ENCODE measurements around the gene TNNI3K.

Gene TNNI3K

DNA sequence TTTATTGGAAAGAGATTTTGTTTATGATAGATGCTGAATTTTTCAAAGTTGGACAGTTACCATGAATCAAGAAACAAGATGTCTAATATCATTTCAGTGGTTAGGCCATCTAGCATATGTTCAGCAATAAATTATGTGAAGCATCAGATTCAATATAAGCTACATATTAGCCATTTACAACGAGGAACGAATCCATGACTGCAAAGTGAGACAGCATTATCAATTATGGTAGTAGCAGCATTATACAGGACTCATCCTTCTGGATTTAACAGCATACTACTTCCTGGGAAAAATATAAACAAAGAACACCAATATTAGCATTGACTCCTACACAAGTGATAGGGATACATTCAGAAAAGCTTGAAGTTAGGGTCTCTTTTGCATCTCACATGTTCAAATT lies 218.1 kb downstream of the TNNI3K start:
- no peak overlapping the region for H3K27ac Mint-ChIP-seq
- DNase-seq (ENCODE audit: low spot score) = no peak
- H3K4me1 Mint-ChIP-seq (ENCODE audit: low read depth) = no peaks in the 10 kb centered on the region
- no peaks in the 10 kb centered on the region for H3K27me3 Mint-ChIP-seq (ENCODE audit: low read depth)
- H3K4me3 Mint-ChIP-seq = no peak overlapping the region
- H3K9me3 Mint-ChIP-seq = no peaks in the 10 kb centered on the region
- no peaks in the 10 kb centered on the region for H3K36me3 Mint-ChIP-seq (ENCODE audit: low read depth)

DNA sequence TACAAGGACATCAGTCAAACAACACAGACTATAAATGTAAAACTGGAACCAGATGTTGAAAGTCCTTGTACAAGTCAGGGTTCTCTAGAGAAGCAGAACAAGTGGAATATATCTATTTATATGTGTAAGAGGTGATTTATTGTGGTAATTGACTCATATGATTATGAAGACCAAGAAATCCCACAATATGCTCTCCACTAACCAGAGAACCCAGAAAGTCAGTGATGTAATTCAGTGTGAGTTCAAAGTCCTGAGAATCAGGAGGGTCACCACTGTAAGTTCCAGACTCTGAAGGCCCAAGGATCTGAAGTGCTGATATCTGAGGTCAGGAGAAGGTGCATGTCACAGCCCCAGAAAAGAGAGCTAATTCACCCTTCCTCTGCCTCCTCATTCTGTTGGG lies 220.2 kb downstream of the TNNI3K start:
- Mint-ChIP-seq H3K27me3 (ENCODE audit: low read depth) (no peaks in the 10 kb centered on the region), H3K9me3 (no peaks in the 10 kb centered on the region), H3K36me3 (ENCODE audit: low read depth) (no peaks in the 10 kb centered on the region)

DNA sequence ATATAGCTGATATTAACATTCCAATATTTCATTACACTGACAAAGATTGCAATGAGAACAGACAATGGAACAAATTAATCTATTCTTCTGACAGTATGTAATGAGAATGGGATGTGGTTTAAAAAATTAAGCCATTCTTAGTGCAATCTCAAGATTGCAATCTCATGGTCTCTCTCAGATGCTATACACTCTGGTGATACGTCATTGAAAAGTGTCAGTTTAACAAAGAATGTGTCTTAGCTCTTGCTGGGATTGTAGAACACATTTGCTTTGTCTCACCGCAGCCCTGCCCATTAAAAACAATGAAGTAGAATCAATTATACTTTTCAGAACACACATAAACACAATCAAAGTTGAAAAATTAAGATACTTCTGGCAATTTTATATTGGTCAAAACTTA lies 222.1 kb downstream of the TNNI3K start:
- no peak overlapping the region for H3K27ac Mint-ChIP-seq
- no peak for DNase-seq (ENCODE audit: low spot score)
- H3K4me1 Mint-ChIP-seq (ENCODE audit: low read depth) = no peaks in the 10 kb centered on the region
- H3K27me3 Mint-ChIP-seq (ENCODE audit: low read depth) = no peaks in the 10 kb centered on the region
- no peak overlapping the region for H3K4me3 Mint-ChIP-seq
- no peaks in the 10 kb centered on the region for H3K9me3 Mint-ChIP-seq
- no peaks in the 10 kb centered on the region for H3K36me3 Mint-ChIP-seq (ENCODE audit: low read depth)

More for the DNA sequence above, 220.2 kb downstream of the TNNI3K start:
- no peak for DNase-seq (ENCODE audit: low spot score)
- no peak overlapping the region for H3K27ac Mint-ChIP-seq
- H3K4me1 Mint-ChIP-seq (ENCODE audit: low read depth) = no peaks in the 10 kb centered on the region
- no peak overlapping the region for H3K4me3 Mint-ChIP-seq

DNA sequence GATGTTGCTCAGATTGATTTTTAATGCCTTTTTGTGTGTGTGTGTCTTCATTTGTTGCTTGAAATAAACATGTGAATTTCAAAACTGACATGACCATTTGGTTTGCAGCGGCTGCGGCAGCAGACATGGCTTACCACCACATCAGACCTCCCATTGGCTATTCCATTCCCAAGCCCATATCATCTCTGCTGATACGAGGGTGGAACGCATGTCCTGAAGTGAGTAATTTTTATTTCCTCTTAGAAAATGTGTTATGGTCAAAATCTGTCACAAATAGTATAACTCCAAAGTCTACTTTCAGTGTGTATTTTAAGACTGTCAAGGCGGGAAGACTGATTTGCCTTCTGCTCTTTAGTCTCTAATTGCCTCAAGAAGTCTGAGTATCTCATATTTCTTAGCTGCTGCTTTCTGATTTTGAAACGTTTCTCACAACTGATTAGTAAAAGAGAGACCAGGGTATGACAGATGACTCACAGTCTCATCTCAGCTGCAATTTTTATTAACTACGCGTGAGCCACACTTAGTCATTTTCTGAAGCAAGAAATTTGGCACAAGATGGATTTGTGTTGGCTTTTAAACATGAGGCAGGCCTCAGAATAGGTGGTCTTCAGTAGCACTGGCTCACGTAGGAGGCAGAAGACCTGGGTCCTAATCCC lies 228.3 kb downstream of the TNNI3K start:
- H3K4me3 Mint-ChIP-seq = no peak overlapping the region
- no peaks in the 10 kb centered on the region for H3K36me3 Mint-ChIP-seq (ENCODE audit: low read depth)
- no peaks in the 10 kb centered on the region for H3K4me1 Mint-ChIP-seq (ENCODE audit: low read depth)
- H3K27ac Mint-ChIP-seq = no peak overlapping the region
- no peak for DNase-seq (ENCODE audit: low spot score)
- H3K27me3 Mint-ChIP-seq (ENCODE audit: low read depth) = no peaks in the 10 kb centered on the region
- no peaks in the 10 kb centered on the region for H3K9me3 Mint-ChIP-seq

- no peak for DNase-seq (ENCODE audit: low spot score)
- H3K9me3 Mint-ChIP-seq = no peaks in the 10 kb centered on the region
- no peak overlapping the region for H3K27ac Mint-ChIP-seq
- H3K36me3 Mint-ChIP-seq (ENCODE audit: low read depth) = no peaks in the 10 kb centered on the region
- H3K27me3 Mint-ChIP-seq (ENCODE audit: low read depth) = no peaks in the 10 kb centered on the region
- no peaks in the 10 kb centered on the region for H3K4me1 Mint-ChIP-seq (ENCODE audit: low read depth)
- H3K4me3 Mint-ChIP-seq = no peak overlapping the region
Observed at GRCh38 chr1:74464037-74464436, 228.8 kb downstream of the TNNI3K start.

GRCh38 chr1:74465193-74465681 lies 230.1 kb downstream of the TNNI3K start:
- Mint-ChIP-seq H3K27ac (no peak overlapping the region), H3K27me3 (ENCODE audit: low read depth) (no peaks in the 10 kb centered on the region), H3K4me3 (no peak overlapping the region), H3K4me1 (ENCODE audit: low read depth) (no peaks in the 10 kb centered on the region), H3K9me3 (no peaks in the 10 kb centered on the region), H3K36me3 (ENCODE audit: low read depth) (no peaks in the 10 kb centered on the region)
- no peak for DNase-seq (ENCODE audit: low spot score)

- H3K4me1 Mint-ChIP-seq (ENCODE audit: low read depth) = no peaks in the 10 kb centered on the region
- no peaks in the 10 kb centered on the region for H3K36me3 Mint-ChIP-seq (ENCODE audit: low read depth)
- H3K9me3 Mint-ChIP-seq = no peaks in the 10 kb centered on the region
- DNase-seq (ENCODE audit: low spot score) = no peak
- no peaks in the 10 kb centered on the region for H3K27me3 Mint-ChIP-seq (ENCODE audit: low read depth)
- no peak overlapping the region for H3K27ac Mint-ChIP-seq
- no peak overlapping the region for H3K4me3 Mint-ChIP-seq
Observed at GRCh38 chr1:74467786-74468377, 232.7 kb downstream of the TNNI3K start.

DNA sequence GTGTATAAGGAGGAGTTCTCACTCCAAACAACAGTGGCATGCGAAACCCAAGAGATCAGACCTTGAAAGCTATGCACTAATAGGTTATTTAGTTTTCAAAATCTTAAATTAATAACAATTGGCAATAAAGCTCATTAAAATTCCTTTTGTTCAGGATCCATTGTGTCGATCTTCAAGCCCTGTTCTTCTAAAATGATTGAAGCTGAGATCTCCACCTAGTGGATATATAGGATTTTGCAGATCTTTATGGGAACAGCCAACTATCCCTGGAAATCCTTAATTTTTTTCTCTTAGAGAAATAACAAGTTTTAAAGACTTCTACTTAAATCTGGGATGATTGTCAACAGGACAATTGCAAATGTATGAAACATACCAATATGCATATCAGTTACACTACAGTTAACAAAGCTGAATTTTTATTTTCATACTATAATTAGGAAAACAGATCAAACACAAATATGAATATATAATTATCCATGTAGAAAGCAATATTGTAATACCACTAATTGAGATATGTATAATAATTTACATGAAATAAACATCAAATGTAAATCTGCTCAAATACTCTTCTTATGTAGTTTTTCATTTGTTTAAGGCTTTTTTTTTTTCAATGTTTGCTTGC lies 233.9 kb downstream of the TNNI3K start:
- no peaks in the 10 kb centered on the region for H3K27me3 Mint-ChIP-seq (ENCODE audit: low read depth)
- H3K4me1 Mint-ChIP-seq (ENCODE audit: low read depth) = no peaks in the 10 kb centered on the region
- no peaks in the 10 kb centered on the region for H3K9me3 Mint-ChIP-seq
- DNase-seq (ENCODE audit: low spot score) = no peak
- no peaks in the 10 kb centered on the region for H3K36me3 Mint-ChIP-seq (ENCODE audit: low read depth)
- no peak overlapping the region for H3K27ac Mint-ChIP-seq
- no peak overlapping the region for H3K4me3 Mint-ChIP-seq

GRCh38 chr1:74470251-74470650 lies 235.1 kb downstream of the TNNI3K start:
- H3K27me3 Mint-ChIP-seq (ENCODE audit: low read depth) = no peaks in the 10 kb centered on the region
- no peaks in the 10 kb centered on the region for H3K36me3 Mint-ChIP-seq (ENCODE audit: low read depth)
- no peaks in the 10 kb centered on the region for H3K4me1 Mint-ChIP-seq (ENCODE audit: low read depth)
- H3K9me3 Mint-ChIP-seq = no peaks in the 10 kb centered on the region
- no peak overlapping the region for H3K4me3 Mint-ChIP-seq
- DNase-seq (ENCODE audit: low spot score) = no peak
- H3K27ac Mint-ChIP-seq = no peak overlapping the region

- no peak for DNase-seq (ENCODE audit: low spot score)
- H3K4me3 Mint-ChIP-seq = no peak overlapping the region
- H3K36me3 Mint-ChIP-seq (ENCODE audit: low read depth) = no peaks in the 10 kb centered on the region
- H3K9me3 Mint-ChIP-seq = no peaks in the 10 kb centered on the region
- no peak overlapping the region for H3K27ac Mint-ChIP-seq
- no peaks in the 10 kb centered on the region for H3K4me1 Mint-ChIP-seq (ENCODE audit: low read depth)
- no peaks in the 10 kb centered on the region for H3K27me3 Mint-ChIP-seq (ENCODE audit: low read depth)
Observed at GRCh38 chr1:74470936-74471335, 235.7 kb downstream of the TNNI3K start.

- Mint-ChIP-seq H3K27me3 (ENCODE audit: low read depth) (no peaks in the 10 kb centered on the region), H3K27ac (no peak overlapping the region), H3K4me3 (no peak overlapping the region), H3K9me3 (no peaks in the 10 kb centered on the region), H3K36me3 (ENCODE audit: low read depth) (no peaks in the 10 kb centered on the region), H3K4me1 (ENCODE audit: low read depth) (no peaks in the 10 kb centered on the region)
- DNase-seq (ENCODE audit: low spot score) = no peak
Observed at GRCh38 chr1:74471470-74471869, 236.3 kb downstream of the TNNI3K start.

GRCh38 chr1:74474585-74474984 lies 239.4 kb downstream of the TNNI3K start:
- Mint-ChIP-seq H3K4me1 (ENCODE audit: low read depth) (no peaks in the 10 kb centered on the region), H3K27me3 (ENCODE audit: low read depth) (no peaks in the 10 kb centered on the region), H3K36me3 (ENCODE audit: low read depth) (no peaks in the 10 kb centered on the region), H3K27ac (no peak overlapping the region), H3K4me3 (no peak overlapping the region), H3K9me3 (no peaks in the 10 kb centered on the region)
- no peak for DNase-seq (ENCODE audit: low spot score)

DNA sequence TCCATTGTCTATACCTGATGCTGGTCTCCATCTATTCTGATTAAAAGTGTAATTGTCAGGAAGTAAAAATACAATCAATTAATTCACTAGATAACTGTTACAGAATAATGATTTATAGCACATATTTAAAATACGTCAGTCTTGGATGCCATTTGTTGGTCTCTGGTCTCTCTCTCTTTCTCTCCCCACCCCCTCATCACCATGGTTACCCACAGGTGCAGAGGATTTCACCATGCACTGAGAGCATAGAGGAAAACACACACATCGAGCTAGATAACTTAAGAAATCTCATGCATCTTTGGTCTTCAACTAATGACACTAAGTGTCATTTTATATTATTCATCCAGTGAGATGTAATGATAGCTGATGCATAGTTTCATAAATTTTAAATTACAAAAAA lies 243.8 kb downstream of the TNNI3K start:
- no peak for DNase-seq (ENCODE audit: low spot score)
- Mint-ChIP-seq H3K4me1 (ENCODE audit: low read depth) (no peaks in the 10 kb centered on the region), H3K36me3 (ENCODE audit: low read depth) (no peaks in the 10 kb centered on the region), H3K27ac (no peak overlapping the region), H3K27me3 (ENCODE audit: low read depth) (no peaks in the 10 kb centered on the region), H3K4me3 (no peak overlapping the region), H3K9me3 (no peaks in the 10 kb centered on the region)

DNA sequence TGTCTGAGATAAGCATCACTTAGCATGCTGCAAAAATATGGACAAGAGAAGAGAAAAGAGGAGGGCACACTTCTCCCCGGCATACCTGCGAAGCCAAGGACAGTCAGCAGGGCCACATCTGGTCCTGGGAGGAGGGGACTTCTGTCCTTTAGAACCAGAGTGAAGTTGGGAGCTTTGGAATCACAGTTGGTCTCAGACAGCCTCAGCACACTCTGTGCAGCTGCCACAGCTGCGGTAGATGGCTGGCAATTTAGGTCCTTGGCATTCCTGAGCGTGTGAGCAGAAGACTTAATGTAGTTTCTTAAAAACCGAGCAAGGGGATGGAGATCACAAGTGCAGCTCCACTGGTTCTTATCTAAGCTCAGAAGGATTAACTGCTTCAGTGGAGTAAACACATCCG lies 244.9 kb downstream of the TNNI3K start:
- Mint-ChIP-seq H3K27me3 (ENCODE audit: low read depth) (no peaks in the 10 kb centered on the region), H3K4me1 (ENCODE audit: low read depth) (no peaks in the 10 kb centered on the region), H3K9me3 (no peaks in the 10 kb centered on the region)

More for the DNA sequence above, 244.9 kb downstream of the TNNI3K start:
- H3K27ac Mint-ChIP-seq = no peak overlapping the region
- DNase-seq (ENCODE audit: low spot score) = no peak
- H3K4me3 Mint-ChIP-seq = no peak overlapping the region
- H3K36me3 Mint-ChIP-seq (ENCODE audit: low read depth) = no peaks in the 10 kb centered on the region

All from T-helper 2 cell treated with Interferon-gamma antibody and Interleukin-4, amounts not matched to agents 5 μg/mL and 100 μg/mL, for 36 hours (primary cell).